Glutamatergic neuron (in vitro differentiated cells): Measurements from ENCODE around the gene FHIT. TPM values are rescaled to one million over a fixed set of nuclear protein-coding genes. Genes with fewer than 3 reads are reported as not detected.

Source experiments
- DNase-seq: peaks from one replicate; pipeline ENCODE4 v3.0.0; 2022
- H3K27ac Mint-ChIP-seq: one replicate; pipeline ENCODE4 v1.8.0; 2020; ENCODE audit warnings: mild to moderate bottlenecking, mixed read lengths, inconsistent platforms; ENCODE audit not compliant: unreplicated experiment
- H3K27me3 Mint-ChIP-seq: one replicate; pipeline ENCODE4 v1.8.0; 2020; ENCODE audit warnings: mild to moderate bottlenecking, moderate library complexity, mixed read lengths, inconsistent platforms; ENCODE audit not compliant: unreplicated experiment
- H3K36me3 Mint-ChIP-seq: one replicate; pipeline ENCODE4 v1.8.0; 2020; ENCODE audit warnings: mild to moderate bottlenecking, mixed read lengths, inconsistent platforms; ENCODE audit not compliant: unreplicated experiment
- H3K4me1 Mint-ChIP-seq: one replicate; pipeline ENCODE4 v1.8.0; 2020; ENCODE audit warnings: mild to moderate bottlenecking, low read depth, mixed read lengths, inconsistent platforms; ENCODE audit not compliant: unreplicated experiment
- H3K4me3 Mint-ChIP-seq: one replicate; pipeline ENCODE4 v1.8.0; 2020; ENCODE audit warnings: mild to moderate bottlenecking, mixed read lengths, inconsistent platforms; ENCODE audit not compliant: unreplicated experiment
- H3K9me3 Mint-ChIP-seq: one replicate; pipeline ENCODE4 v1.8.0; 2020; ENCODE audit warnings: mild to moderate bottlenecking, moderate library complexity, mixed read lengths, inconsistent platforms; ENCODE audit not compliant: unreplicated experiment
- CTCF ChIP-seq: fragments of 200-600 bp; sonication (generic); IDR thresholded peaks from one replicate; pipeline ENCODE4 v1.5.0; 2021; ENCODE audit not compliant: partially characterized antibody, unreplicated experiment
- total RNA-seq: library from RNA; stranded (reverse); fragmentation: NEBNext Ultra II Directional; extraction: Animal tissue kit (Norgen Biotek cat#: 25700); gene quantifications from one replicate; pipeline ENCODE4 v1.2.1, GENCODE V29; 2021; ENCODE audit not compliant: unreplicated experiment

The FHIT gene
- total RNA-seq, 1 donor from 2014 or later = 15.2 TPM

DNA sequence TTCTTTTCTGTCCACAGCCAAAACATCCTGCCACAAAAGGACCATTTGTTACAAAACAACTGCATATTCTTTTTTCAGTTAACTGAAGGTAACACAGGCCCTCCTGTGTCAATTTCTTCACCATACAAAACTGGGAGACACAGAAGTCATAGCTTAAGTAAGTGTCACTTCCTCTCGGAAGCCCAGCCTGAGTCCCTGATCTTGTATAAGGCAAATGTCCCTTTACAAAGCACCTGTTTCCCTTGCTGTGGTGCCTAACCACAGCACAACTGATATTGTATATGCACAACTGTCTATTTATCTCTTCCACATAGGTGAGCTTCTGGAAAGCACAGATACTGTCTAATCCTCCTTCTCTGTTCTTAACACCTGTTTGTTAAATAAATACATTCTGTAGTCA is 293.7 kb downstream of the FHIT start:
- no peaks in the 10 kb centered on the region for H3K36me3 Mint-ChIP-seq
- no peak for DNase-seq
- peaks cover 8% of the 10 kb centered on the region for H3K9me3 Mint-ChIP-seq
- no peaks in the 10 kb centered on the region for H3K27me3 Mint-ChIP-seq
- H3K4me1 Mint-ChIP-seq = no peaks in the 10 kb centered on the region
- H3K4me3 Mint-ChIP-seq = no peak overlapping the region
- no peak for TF ChIP-seq CTCF
- H3K27ac Mint-ChIP-seq = no peak overlapping the region

- Mint-ChIP-seq H3K9me3 (peaks cover 2% of the 10 kb centered on the region), H3K27ac (no peak overlapping the region), H3K27me3 (no peaks in the 10 kb centered on the region), H3K36me3 (no peaks in the 10 kb centered on the region), H3K4me1 (no peaks in the 10 kb centered on the region), H3K4me3 (no peak overlapping the region)
- no peak for DNase-seq
- TF ChIP-seq CTCF = no peak
Measured at GRCh38 chr3:60956729-60957128, 294.5 kb downstream of the FHIT start.

DNA sequence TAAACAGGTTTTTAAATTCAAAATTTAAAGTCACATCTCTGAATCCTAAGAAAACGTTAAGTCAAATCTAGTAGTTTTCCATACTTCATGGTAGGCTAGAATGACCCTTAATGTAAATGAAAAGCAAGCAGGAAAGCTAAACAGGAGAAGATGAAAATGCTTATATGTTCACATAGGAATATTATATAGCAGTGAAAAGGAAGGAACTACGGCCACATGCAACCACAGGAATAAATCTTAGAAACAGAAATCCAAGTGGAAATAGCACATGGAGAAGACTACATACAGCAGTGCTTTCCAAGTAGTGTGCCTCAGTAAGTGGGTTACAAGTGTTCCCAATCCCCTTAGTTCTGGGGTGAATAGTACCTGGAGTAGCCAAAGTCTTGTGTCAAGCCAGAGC is 296.2 kb downstream of the FHIT start:
- no peak for TF ChIP-seq CTCF
- Mint-ChIP-seq H3K36me3 (no peaks in the 10 kb centered on the region), H3K27ac (no peak overlapping the region), H3K9me3 (no peaks in the 10 kb centered on the region), H3K4me3 (no peak overlapping the region), H3K27me3 (no peaks in the 10 kb centered on the region), H3K4me1 (no peaks in the 10 kb centered on the region)
- DNase-seq = no peak

GRCh38 chr3:60954048-60954447 is 297.2 kb downstream of the FHIT start:
- H3K27ac Mint-ChIP-seq = no peak overlapping the region
- no peak for TF ChIP-seq CTCF
- H3K36me3 Mint-ChIP-seq = no peaks in the 10 kb centered on the region
- H3K27me3 Mint-ChIP-seq = no peaks in the 10 kb centered on the region
- DNase-seq = no peak
- H3K4me1 Mint-ChIP-seq = no peaks in the 10 kb centered on the region
- H3K4me3 Mint-ChIP-seq = no peak overlapping the region
- no peaks in the 10 kb centered on the region for H3K9me3 Mint-ChIP-seq

GRCh38 chr3:60953351-60953750 is 297.9 kb downstream of the FHIT start:
- Mint-ChIP-seq H3K4me1 (no peaks in the 10 kb centered on the region), H3K27me3 (no peaks in the 10 kb centered on the region), H3K27ac (no peak overlapping the region), H3K4me3 (no peak overlapping the region), H3K9me3 (no peaks in the 10 kb centered on the region), H3K36me3 (no peaks in the 10 kb centered on the region)
- TF ChIP-seq CTCF = no peak
- DNase-seq = no peak
